SK-N-SH (cell line): ENCODE results near the gene ZNF30.

Experiments used
- FOXM1 ChIP-seq: IDR thresholded peaks from 2 replicates; pipeline ENCODE4 v1.4.0; 2012; ENCODE audit warnings: low read depth, mild to moderate bottlenecking
- JUND ChIP-seq: IDR thresholded peaks from 2 replicates; pipeline ENCODE4 v1.4.0; 2012
- MEF2A ChIP-seq: IDR thresholded peaks from 2 replicates; pipeline ENCODE4 v1.4.0; 2012; ENCODE audit warnings: low read depth, borderline replicate concordance
- POLR2AphosphoS5 ChIP-seq: IDR thresholded peaks from 2 replicates; pipeline ENCODE4 v1.6.1; 2012; ENCODE audit warnings: low read depth, low read length
- RAD21 ChIP-seq: IDR thresholded peaks from 2 replicates; pipeline ENCODE4 v1.6.1; 2012; ENCODE audit warnings: mild to moderate bottlenecking, low read length
- SIN3A ChIP-seq: IDR thresholded peaks from 2 replicates; pipeline ENCODE4 v1.6.1; 2012; ENCODE audit warnings: low read depth, mild to moderate bottlenecking, low read length, moderate library complexity, borderline replicate concordance
- SMC3 ChIP-seq: IDR thresholded peaks from 2 replicates; pipeline ENCODE4 v1.6.1; 2012; ENCODE audit warnings: low read depth, low read length, improper control_type of control experiment
- TAF1 ChIP-seq: IDR thresholded peaks from 2 replicates; pipeline ENCODE4 v1.6.1; 2012; ENCODE audit warnings: low read depth, mild to moderate bottlenecking, low read length, moderate library complexity, borderline replicate concordance
- TF ChIP-seq, protein P1 (sequence below): fragments of 200-600 bp; sonication (generic); IDR thresholded peaks from 2 replicates; pipeline ENCODE4 v1.6.1; 2017; ENCODE audit warnings: antibody characterized with exemption, mild to moderate bottlenecking, moderate library complexity
- TF ChIP-seq, protein P2 (sequence below): IDR thresholded peaks from 2 replicates; pipeline ENCODE4 v1.4.0; 2012; ENCODE audit warnings: low read depth
- TF ChIP-seq, protein P3 (sequence below): IDR thresholded peaks from 2 replicates; pipeline ENCODE4 v1.4.0; 2012; ENCODE audit warnings: low read depth, borderline replicate concordance
- TF ChIP-seq, protein P4 (sequence below): IDR thresholded peaks from 2 replicates; pipeline ENCODE4 v1.6.1; 2012; ENCODE audit warnings: mild to moderate bottlenecking, low read depth, low read length, moderate library complexity

DNA sequence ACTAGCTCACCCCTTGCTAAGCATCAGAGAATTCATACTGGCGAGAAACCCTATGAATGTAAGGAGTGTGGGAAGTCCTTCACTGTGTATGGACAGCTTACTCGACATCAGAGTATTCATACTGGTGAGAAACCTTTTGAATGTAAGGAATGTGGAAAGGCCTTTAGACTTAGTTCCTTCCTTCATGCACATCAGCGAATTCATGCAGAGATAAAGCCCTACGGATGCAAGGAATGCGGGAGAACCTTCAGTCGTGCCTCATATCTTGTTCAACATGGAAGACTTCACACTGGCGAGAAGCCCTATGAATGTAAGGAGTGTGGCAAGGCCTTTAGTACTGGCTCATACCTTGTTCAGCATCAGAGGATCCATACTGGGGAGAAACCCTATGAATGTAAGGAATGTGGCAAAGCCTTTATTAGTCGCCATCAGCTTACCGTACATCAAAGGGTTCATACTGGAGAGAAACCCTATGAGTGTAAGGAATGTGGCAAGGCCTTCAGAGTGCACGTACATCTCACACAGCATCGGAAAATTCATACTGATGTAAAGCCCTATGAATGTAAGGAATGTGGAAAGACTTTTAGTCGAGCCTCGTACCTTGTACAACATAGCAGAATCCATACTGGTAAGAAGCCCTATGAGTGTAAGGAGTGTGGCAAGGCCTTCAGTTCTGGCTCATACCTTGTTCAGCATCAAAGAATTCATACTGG lies 17.3 kb downstream of the ZNF30 start:
- TF ChIP-seq, protein P1, sequence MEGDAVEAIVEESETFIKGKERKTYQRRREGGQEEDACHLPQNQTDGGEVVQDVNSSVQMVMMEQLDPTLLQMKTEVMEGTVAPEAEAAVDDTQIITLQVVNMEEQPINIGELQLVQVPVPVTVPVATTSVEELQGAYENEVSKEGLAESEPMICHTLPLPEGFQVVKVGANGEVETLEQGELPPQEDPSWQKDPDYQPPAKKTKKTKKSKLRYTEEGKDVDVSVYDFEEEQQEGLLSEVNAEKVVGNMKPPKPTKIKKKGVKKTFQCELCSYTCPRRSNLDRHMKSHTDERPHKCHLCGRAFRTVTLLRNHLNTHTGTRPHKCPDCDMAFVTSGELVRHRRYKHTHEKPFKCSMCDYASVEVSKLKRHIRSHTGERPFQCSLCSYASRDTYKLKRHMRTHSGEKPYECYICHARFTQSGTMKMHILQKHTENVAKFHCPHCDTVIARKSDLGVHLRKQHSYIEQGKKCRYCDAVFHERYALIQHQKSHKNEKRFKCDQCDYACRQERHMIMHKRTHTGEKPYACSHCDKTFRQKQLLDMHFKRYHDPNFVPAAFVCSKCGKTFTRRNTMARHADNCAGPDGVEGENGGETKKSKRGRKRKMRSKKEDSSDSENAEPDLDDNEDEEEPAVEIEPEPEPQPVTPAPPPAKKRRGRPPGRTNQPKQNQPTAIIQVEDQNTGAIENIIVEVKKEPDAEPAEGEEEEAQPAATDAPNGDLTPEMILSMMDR = no peak
- TF ChIP-seq, protein P2, sequence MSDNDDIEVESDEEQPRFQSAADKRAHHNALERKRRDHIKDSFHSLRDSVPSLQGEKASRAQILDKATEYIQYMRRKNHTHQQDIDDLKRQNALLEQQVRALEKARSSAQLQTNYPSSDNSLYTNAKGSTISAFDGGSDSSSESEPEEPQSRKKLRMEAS = no peak
- no peak for TF ChIP-seq FOXM1
- no peak for TF ChIP-seq POLR2AphosphoS5
- TF ChIP-seq, protein P3, sequence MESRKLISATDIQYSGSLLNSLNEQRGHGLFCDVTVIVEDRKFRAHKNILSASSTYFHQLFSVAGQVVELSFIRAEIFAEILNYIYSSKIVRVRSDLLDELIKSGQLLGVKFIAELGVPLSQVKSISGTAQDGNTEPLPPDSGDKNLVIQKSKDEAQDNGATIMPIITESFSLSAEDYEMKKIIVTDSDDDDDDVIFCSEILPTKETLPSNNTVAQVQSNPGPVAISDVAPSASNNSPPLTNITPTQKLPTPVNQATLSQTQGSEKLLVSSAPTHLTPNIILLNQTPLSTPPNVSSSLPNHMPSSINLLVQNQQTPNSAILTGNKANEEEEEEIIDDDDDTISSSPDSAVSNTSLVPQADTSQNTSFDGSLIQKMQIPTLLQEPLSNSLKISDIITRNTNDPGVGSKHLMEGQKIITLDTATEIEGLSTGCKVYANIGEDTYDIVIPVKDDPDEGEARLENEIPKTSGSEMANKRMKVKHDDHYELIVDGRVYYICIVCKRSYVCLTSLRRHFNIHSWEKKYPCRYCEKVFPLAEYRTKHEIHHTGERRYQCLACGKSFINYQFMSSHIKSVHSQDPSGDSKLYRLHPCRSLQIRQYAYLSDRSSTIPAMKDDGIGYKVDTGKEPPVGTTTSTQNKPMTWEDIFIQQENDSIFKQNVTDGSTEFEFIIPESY = no peak
- TF ChIP-seq RAD21 = no peak
- TF ChIP-seq MEF2A = no peak
- no peak for TF ChIP-seq TAF1
- no peak for TF ChIP-seq SIN3A
- TF ChIP-seq, protein P4, sequence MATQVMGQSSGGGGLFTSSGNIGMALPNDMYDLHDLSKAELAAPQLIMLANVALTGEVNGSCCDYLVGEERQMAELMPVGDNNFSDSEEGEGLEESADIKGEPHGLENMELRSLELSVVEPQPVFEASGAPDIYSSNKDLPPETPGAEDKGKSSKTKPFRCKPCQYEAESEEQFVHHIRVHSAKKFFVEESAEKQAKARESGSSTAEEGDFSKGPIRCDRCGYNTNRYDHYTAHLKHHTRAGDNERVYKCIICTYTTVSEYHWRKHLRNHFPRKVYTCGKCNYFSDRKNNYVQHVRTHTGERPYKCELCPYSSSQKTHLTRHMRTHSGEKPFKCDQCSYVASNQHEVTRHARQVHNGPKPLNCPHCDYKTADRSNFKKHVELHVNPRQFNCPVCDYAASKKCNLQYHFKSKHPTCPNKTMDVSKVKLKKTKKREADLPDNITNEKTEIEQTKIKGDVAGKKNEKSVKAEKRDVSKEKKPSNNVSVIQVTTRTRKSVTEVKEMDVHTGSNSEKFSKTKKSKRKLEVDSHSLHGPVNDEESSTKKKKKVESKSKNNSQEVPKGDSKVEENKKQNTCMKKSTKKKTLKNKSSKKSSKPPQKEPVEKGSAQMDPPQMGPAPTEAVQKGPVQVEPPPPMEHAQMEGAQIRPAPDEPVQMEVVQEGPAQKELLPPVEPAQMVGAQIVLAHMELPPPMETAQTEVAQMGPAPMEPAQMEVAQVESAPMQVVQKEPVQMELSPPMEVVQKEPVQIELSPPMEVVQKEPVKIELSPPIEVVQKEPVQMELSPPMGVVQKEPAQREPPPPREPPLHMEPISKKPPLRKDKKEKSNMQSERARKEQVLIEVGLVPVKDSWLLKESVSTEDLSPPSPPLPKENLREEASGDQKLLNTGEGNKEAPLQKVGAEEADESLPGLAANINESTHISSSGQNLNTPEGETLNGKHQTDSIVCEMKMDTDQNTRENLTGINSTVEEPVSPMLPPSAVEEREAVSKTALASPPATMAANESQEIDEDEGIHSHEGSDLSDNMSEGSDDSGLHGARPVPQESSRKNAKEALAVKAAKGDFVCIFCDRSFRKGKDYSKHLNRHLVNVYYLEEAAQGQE = no peak
- TF ChIP-seq SMC3 = no peak
- no peak for TF ChIP-seq JUND
